GM18907 (cell line): ENCODE measurements around the gene TNFSF12.

Experiments used
- ATAC-seq: cut with Tn5 transposase; IDR thresholded peaks from one replicate; pipeline ENCODE4 v1.9.1; 2021; ENCODE audit warnings: mild to moderate bottlenecking, moderate library complexity; ENCODE audit not compliant: unreplicated experiment

TNFSF12 gene

DNA sequence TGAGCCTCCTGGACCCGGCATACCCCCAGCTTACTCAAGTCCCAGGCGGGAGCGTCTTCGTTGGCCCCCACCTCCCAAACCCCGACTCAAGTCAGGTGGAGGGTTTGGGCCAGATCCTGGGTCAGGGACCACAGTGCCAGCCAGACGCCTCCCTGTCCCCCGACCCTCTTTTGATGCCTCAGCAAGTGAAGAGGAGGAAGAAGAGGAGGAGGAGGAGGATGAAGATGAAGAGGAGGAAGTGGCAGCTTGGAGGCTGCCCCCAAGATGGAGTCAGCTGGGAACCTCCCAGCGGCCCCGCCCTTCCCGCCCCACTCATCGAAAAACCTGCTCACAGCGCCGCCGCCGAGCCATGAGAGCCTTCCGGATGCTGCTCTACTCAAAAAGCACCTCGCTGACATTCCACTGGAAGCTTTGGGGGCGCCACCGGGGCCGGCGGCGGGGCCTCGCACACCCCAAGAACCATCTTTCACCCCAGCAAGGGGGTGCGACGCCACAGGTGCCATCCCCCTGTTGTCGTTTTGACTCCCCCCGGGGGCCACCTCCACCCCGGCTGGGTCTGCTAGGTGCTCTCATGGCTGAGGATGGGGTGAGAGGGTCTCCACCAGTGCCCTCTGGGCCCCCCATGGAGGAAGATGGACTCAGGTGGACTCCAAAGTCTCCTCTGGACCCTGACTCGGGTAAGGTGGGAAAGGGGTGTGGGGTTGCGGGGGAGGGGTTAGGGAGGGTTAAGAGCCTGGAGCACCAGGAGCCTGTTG lies 14.4 kb downstream of the TNFSF12 start:
- ATAC-seq, result no peak

DNA sequence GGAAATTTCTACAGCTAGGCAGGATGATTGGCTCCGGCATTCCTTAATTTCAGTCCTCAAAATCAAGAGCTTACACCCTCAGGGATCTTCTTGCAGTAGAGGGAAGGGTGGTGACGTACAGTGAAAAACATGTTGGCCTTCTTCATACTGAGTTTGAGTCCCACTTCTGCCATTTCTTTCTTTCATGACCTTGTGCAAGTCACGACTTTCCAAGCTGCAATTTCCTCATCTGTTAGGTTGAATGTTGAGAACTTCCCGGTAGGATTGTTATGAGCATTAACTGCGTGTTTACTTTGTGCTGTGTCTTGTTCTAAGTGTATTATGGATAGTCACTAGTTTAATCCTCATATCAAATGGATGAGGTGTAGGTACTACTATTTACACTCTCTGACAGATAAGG lies 20.7 kb downstream of the TNFSF12 start:
- no peak for ATAC-seq

GRCh38 chr17:7570351-7570750 lies 21.5 kb downstream of the TNFSF12 start:
- no peak for ATAC-seq

- ATAC-seq, result no peak
Measured at GRCh38 chr17:7572338-7572587, 23.4 kb downstream of the TNFSF12 start.

GRCh38 chr17:7572588-7573323 lies 23.9 kb downstream of the TNFSF12 start:
- peak; percentile 85 for ATAC-seq

DNA sequence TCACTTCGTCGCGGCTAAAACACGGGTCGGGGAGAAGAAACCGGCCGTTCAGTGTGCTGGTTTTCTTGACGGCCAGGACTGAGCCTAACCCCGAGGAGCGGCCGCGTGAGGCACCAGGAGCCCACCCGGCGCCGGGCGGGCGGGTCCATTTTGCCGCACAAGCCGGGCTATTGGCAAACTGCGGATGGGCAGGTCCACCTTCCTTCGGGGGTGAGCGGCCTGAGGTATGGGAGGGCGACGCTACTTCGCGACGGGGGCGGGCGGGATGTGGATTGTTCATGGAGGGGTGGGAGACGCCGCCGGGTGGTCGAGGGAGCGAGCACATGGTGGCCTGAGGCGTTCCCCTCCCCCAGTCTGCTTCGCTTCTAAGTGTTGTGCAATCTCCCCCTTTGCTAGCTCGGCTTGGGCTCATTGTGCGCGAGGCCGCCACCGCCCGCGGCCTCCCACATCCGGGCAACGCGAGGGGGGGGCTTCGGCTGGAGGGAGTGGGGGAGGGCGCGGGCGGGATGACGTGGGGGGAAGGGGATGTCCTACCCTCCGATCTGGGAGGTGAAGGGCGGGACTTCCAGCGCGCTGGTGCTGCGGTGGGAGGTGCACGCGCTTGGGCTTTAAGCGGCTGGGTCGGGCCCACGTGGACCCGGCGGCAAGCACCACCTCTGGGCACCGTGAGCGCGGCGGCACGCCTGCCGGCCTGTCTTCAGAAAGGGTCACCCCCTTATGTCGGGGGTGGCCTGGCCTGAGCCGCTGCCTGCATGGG lies 24.6 kb downstream of the TNFSF12 start:
- ATAC-seq, result peak; percentile 26

DNA sequence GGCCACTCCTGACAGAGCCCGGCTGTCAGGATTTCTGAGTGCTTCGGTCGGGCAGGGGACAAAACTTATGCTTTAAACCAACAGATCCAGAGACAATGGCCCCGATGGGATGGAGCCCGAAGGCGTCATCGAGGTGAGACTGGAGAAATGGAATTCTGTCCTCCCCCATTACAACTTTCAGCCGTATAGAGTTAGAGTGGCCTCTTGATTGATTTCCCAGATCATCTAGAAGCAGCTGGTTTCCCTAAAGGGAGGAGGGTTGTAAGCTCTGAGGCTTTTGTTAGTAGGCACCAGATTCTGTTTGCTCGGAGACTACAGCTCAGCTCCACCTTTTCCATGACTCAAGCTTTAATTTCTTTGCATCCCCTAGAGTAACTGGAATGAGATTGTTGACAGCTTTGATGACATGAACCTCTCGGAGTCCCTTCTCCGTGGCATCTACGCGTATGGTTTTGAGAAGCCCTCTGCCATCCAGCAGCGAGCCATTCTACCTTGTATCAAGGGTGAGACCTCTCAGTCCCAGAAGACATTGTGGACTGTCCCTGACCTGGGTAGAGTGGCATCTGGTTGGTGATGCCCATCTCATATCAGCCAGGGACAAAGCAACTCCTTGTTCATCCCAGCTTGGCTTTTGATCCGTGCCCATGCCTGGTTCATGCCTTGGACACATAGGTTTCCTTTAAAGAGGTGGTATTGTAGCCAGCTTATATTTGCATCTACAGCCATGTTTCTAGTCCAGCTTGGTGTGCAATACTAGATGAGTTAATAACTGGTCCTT lies 25.5 kb downstream of the TNFSF12 start:
- ATAC-seq, result no peak

- no peak for ATAC-seq
Measured at GRCh38 chr17:7575481-7575883, 26.6 kb downstream of the TNFSF12 start.

DNA sequence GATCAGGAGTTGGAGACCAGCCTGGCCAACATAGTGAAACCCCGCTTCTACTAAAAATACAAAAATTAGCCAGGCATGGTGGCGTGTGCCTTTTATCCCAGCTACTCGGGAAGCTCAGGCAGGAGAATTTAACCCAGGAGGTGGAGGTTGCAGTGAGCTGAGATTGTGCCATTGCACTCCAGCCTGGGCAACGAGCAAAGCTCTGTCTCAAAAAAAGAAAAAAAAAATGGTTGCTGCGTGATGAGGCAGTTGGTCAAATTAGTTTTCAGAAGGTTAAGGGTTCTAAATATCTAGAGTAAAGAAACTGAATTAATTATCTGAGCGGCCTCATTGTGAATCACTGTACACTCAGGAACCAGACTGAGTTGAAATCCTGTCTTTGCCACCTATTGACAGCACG lies 27.1 kb downstream of the TNFSF12 start:
- no peak for ATAC-seq

GRCh38 chr17:7576432-7576937 lies 27.6 kb downstream of the TNFSF12 start:
- ATAC-seq, result no peak

DNA sequence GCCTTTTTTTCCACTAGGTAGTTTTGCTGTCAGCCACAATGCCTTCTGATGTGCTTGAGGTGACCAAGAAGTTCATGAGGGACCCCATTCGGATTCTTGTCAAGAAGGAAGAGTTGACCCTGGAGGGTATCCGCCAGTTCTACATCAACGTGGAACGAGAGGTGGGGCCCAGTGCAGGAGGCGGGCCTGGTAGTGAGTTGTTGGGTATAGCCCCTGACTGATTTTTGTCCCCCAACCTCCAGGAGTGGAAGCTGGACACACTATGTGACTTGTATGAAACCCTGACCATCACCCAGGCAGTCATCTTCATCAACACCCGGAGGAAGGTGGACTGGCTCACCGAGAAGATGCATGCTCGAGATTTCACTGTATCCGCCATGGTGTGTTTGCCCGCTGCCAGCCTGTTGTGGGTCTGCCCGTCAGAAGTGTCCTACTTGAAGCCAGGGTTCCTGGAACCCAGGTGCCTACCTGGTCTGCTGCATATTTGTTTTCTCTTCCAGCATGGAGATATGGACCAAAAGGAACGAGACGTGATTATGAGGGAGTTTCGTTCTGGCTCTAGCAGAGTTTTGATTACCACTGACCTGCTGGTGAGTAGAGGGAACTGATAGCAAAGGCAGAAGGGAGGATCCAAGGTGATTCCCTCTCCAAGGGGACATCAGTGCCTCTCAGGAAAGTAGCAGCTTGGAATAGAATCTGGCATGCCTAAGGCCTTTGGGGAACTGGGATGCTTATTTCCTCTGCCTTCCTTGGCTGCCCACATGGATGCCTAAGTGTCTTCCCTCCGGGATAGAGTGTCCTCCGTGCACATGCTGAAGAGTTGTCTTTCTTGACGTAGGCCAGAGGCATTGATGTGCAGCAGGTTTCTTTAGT lies 28.7 kb downstream of the TNFSF12 start:
- no peak for ATAC-seq

- peak; percentile 33 for ATAC-seq
Measured at GRCh38 chr17:7579001-7579833, 30.4 kb downstream of the TNFSF12 start, which contains the start of gene CD68. CD68 (plus strand) TSS chr17:7579638; CDS start chr17:7579678, 40 bp downstream.

DNA sequence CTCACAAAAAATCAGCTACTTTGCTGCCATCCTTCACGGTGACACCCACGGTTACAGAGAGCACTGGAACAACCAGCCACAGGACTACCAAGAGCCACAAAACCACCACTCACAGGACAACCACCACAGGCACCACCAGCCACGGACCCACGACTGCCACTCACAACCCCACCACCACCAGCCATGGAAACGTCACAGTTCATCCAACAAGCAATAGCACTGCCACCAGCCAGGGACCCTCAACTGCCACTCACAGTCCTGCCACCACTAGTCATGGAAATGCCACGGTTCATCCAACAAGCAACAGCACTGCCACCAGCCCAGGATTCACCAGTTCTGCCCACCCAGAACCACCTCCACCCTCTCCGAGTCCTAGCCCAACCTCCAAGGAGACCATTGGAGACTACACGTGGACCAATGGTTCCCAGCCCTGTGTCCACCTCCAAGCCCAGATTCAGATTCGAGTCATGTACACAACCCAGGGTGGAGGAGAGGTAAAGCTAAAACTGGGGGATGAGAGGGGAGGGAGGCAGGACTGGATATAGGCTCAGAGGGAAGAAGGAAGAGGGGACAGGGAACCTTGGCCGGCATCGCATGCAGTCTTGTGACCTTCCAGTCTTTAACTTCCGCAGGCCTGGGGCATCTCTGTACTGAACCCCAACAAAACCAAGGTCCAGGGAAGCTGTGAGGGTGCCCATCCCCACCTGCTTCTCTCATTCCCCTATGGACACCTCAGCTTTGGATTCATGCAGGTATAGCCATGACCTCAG lies 31.2 kb downstream of the TNFSF12 start:
- ATAC-seq, result no peak

GRCh38 chr17:7580604-7581575 lies 32.0 kb downstream of the TNFSF12 start:
- ATAC-seq, result no peak

DNA sequence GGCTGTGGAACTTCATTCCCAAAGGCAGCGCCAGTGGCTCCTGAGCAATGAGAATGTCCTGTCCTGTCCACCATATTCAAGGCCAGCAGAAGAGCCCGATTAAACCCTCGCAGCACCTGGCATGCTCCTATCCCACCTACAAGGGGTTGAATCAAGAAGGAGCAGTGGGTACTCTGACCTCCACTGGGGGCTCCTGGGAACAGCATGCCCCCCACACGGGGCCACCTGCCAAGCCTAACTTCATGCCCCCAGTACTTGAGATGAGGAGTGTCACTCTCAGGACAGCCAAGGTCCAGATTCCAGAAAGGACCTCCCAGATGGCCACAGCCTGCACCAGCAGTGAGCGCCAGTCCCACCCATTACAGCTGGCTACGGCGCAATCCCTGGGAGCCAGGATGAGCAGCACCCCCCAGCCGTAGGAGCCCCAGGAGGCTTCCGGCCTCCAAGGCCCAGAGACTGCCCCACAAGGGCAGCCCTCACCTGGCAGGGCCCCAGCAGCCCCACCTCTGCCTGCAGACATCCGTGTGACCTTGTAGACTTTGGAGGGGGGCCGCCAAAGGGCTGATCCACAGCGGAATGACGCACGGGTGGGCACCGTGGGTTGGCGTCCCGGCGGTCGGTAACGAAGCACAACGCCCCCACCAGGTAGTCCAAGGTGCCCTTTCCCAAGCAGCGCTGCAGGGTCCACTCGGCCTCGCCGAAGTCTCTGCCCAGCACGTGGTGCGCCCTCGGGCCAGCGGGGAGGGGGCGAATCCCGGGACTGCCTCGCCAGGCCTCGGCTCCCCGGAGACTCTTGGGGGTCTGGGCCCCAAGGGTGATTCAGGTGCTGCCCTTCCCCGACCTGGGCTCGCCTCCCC lies 33.8 kb downstream of the TNFSF12 start:
- no peak for ATAC-seq
